ENCODE measurements around the gene SLIT3.

The SLIT3 gene

DNA sequence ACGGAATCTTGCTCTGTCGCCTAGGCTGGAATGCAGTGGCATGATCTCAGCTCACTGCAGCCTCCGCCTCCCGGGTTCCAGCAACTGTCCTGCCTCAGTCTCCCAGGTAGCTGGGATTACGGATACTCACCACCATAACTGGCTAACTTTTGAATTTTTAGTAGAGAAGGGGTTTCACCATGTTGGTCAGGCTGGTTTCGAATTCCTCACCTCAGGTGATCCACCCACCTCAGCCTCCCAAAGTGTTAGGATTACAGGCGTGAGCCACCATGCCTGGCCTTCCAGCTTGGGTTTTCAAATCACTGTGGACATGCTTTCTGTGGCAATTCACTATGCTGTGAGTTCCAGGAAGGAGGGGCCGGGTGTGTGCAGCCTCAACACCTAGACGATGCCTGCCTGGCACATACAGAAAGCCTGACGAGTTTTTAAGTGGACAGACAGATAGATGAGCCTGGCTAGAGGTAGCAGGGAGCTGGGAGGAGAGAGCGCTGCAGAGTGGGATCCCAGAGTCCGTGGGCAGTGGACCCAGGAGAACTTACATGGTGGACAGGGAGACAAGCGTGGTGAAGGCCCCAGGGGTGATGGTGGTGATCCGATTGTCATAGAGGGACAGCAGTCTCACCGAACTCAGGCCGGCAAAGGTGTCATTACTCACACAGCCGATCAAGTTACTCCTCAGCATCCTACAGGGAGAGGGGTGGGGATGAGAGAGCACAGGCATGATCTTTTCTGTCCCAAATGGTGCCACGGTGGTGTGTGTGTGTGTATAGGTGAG is 548.3 kb downstream of the SLIT3 start:
- H3K4me3 ChIP-seq (ENCODE audit: low read depth, low read length) = no peak overlapping the region
- no peak for DNase-seq
- in situ Hi-C loops (cut with HindIII; ENCODE audit: low pct_ligation_motif_present, low sequenced_read_pairs) = no loop called here
- TF ChIP-seq, protein P1, sequence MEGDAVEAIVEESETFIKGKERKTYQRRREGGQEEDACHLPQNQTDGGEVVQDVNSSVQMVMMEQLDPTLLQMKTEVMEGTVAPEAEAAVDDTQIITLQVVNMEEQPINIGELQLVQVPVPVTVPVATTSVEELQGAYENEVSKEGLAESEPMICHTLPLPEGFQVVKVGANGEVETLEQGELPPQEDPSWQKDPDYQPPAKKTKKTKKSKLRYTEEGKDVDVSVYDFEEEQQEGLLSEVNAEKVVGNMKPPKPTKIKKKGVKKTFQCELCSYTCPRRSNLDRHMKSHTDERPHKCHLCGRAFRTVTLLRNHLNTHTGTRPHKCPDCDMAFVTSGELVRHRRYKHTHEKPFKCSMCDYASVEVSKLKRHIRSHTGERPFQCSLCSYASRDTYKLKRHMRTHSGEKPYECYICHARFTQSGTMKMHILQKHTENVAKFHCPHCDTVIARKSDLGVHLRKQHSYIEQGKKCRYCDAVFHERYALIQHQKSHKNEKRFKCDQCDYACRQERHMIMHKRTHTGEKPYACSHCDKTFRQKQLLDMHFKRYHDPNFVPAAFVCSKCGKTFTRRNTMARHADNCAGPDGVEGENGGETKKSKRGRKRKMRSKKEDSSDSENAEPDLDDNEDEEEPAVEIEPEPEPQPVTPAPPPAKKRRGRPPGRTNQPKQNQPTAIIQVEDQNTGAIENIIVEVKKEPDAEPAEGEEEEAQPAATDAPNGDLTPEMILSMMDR (IDR thresholded peaks at IDR 0.05; ENCODE audit: low read depth, low read length, missing control alignments) = no peak
- no peaks in the 10 kb centered on the region for H3K27me3 ChIP-seq (replicated peaks)
- no peaks in the 10 kb centered on the region for H3K36me3 ChIP-seq (replicated peaks)
- H3K27ac ChIP-seq = no peak overlapping the region

DNA sequence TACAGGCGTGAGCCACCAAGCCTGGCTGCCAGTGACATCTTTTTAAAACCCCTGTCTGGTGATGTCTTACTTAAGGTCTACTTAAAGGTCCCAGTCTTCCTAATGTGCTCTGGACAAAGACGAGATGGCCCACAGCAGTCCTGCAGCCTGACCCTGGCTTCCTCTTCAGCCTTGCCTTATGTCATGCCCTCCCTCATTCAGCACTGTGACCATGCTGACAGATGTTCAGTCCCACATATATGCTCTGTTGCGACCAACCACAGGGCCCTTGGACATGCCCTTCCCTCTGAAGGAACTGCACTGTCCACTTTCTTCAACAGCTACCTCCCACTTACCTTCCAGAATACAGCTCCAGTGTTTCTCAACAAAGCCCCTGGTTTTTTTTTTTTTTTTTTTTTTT is 548.9 kb downstream of the SLIT3 start:
- DNase-seq = no peak
- no peaks in the 10 kb centered on the region for H3K27me3 ChIP-seq (replicated peaks)
- no peak overlapping the region for H3K27ac ChIP-seq
- H3K36me3 ChIP-seq (replicated peaks) = no peaks in the 10 kb centered on the region
- TF ChIP-seq, protein P1 (IDR thresholded peaks at IDR 0.05; ENCODE audit: low read depth, low read length, missing control alignments) = no peak
- in situ Hi-C loops (cut with HindIII; ENCODE audit: low pct_ligation_motif_present, low sequenced_read_pairs) = no loop called here
- no peak overlapping the region for H3K4me3 ChIP-seq (ENCODE audit: low read depth, low read length)

DNA sequence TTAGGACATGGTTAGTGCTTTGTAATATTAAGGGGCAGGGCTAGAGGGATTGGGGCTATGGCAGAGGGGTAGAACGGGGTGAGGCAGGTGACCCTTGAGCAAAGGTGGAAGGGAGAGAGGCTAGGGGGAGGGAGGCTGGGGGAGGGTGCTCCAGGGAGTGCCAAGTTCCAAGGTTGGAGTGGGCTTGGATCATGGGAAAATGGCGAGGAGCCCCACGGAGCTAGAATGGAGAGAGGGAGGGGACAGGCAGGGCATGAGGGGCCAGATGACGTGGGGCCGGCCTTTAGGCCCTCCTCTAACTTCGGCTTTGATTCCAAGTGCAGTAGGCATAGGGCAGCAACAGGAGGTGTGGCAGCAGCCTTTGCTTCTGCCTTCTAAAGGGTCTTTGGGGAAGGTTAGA is 550.0 kb downstream of the SLIT3 start:
- Histone ChIP-seq H3K36me3 (replicated peaks) (no peaks in the 10 kb centered on the region), H3K27ac (no peak overlapping the region)
- in situ Hi-C loops (cut with HindIII; ENCODE audit: low pct_ligation_motif_present, low sequenced_read_pairs) = no loop called here

DNA sequence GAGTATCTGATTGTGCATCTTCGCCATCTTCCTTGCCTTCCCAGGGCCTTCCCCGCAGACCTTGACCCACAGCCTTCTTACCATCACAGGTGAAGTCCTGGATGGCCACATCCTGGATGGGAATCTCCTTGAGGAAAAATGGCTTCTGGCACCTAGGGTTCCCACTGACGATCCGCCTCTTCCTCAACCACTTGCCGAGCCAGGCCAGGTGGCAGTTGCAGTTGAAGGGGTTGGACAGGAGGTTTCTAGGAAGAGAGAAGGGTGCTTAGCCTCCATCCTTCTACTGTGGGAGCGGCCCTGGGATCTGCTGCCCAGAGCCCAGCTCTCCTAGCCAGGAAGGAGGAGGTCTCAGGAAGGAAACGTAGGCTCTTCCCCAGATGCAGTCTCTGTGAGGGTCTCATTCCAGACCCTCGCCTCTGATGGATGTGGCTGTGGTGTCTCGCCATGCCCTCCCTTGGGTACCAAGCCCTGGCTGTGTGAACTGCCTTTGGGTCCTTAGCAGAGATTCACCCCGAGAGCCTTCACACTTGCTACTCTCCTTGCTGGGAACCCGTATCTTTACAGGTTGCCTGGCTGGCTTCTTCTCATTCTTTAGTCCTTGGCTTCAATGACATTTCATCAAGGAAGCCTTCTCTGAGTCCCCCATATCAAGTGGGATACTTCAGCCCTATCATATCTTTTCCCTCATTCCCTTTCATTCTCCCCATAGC is 551.4 kb downstream of the SLIT3 start:
- Histone ChIP-seq H3K27ac (no peak overlapping the region), H3K4me3 (ENCODE audit: low read depth, low read length) (no peak overlapping the region), H3K36me3 (replicated peaks) (no peaks in the 10 kb centered on the region), H3K27me3 (replicated peaks) (no peaks in the 10 kb centered on the region)
- in situ Hi-C loops (cut with HindIII; ENCODE audit: low pct_ligation_motif_present, low sequenced_read_pairs) = no loop called here
- TF ChIP-seq, protein P1 (IDR thresholded peaks at IDR 0.05; ENCODE audit: low read depth, low read length, missing control alignments) = no peak
- DNase-seq = no peak

More for the DNA sequence above, 550.0 kb downstream of the SLIT3 start:
- Histone ChIP-seq H3K4me3 (ENCODE audit: low read depth, low read length) (no peak overlapping the region), H3K27me3 (replicated peaks) (no peaks in the 10 kb centered on the region)
- no peak for DNase-seq
- TF ChIP-seq, protein P1 (IDR thresholded peaks at IDR 0.05; ENCODE audit: low read depth, low read length, missing control alignments) = no peak

DNA sequence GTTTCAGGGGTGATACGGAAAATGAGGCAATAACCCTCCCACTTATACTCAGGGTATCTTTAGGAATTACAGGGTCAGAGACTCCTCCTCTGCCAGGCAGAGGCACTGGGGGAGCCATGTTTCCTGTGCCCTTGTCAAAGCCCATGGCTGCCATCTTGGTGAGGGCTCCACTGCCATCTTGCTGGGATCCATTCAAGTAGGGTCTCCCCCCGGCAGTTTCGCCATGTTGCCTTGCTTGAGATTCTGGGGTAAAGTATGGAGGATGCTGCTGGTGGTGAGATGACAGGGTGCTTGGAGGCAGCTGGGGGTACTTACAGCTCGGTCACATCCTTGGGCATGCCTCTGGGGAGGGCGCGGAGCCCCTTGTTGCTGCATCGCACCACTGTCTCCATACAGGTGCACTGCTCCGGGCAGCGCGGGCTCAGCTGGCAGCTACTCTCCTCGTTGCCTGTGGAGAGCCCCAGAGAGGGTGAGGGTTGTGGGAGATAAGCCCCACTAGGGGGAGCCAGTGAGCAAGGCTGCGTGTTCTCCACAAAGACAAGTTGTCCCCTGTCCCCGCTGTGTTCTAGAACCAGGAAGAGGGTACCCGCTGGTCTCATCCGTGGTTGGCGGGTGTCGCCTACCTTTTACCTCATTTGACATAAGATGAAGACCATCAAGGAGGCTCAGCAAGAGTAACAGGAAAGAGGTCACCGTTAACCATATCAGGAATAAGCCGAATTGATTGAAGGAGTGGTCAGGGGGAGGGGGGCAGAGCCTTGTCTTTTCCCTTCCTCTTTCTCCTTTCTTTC is 552.8 kb downstream of the SLIT3 start:
- TF ChIP-seq, protein P1 (IDR thresholded peaks at IDR 0.05; ENCODE audit: low read depth, low read length, missing control alignments) = peak; percentile 74
- no peak overlapping the region for H3K4me3 ChIP-seq (ENCODE audit: low read depth, low read length)
- no peaks in the 10 kb centered on the region for H3K27me3 ChIP-seq (replicated peaks)
- H3K27ac ChIP-seq = no peak overlapping the region
- no peak for DNase-seq
- in situ Hi-C loops (cut with HindIII; ENCODE audit: low pct_ligation_motif_present, low sequenced_read_pairs) = no loop called here
- no peaks in the 10 kb centered on the region for H3K36me3 ChIP-seq (replicated peaks)
